IPS DF 6.9 (cell line): ENCODE results near the gene ENKUR.

Source experiments
- DNase-seq: peaks from one replicate; pipeline ENCODE4 v3.0.0-alpha.2; 2013; ENCODE audit warnings: low read depth, low spot score
- H3K27ac ChIP-seq: one replicate; pipeline ENCODE4 v1.5.1; 2013; ENCODE audit warnings: low read length, control low read depth
- H3K27me3 ChIP-seq: 2 replicates; pipeline ENCODE4 v1.6.1; 2013; ENCODE audit warnings: mild to moderate bottlenecking, low read length; ENCODE audit not compliant: control insufficient read depth, insufficient read depth
- H3K36me3 ChIP-seq: 2 replicates; pipeline ENCODE4 v1.6.1; 2013; ENCODE audit warnings: low read length; ENCODE audit not compliant: control insufficient read depth, insufficient read depth
- H3K4me1 ChIP-seq: 2 replicates; pipeline ENCODE4 v1.6.1; 2013; ENCODE audit warnings: low read length; ENCODE audit not compliant: control insufficient read depth, insufficient read depth
- H3K4me3 ChIP-seq: 2 replicates; pipeline ENCODE4 v1.5.1; 2013; ENCODE audit warnings: mild to moderate bottlenecking, low read length
- H3K9me3 ChIP-seq: 2 replicates; pipeline ENCODE4 v1.6.1; 2013; ENCODE audit warnings: low read length, inconsistent platforms; ENCODE audit not compliant: control insufficient read depth, insufficient read depth
- WGBS: extraction: QIAGEN DNeasy Blood & Tissue Kit; methylation state at CpG from one replicate; pipeline ENCODE4 v1.1.7; 2013; ENCODE audit warnings: mixed read lengths, missing lambda C conversion rate; ENCODE audit not compliant: insufficient read length, insufficient coverage; 5-methylcytosine and 5-hydroxymethylcytosine counted together

Gene ENKUR

GRCh38 chr10:24950439-24950838 is 65.5 kb downstream of the ENKUR start:
- no peaks in the 10 kb centered on the region for H3K27me3 ChIP-seq
- no CpG with 5 or more reads among the region's 5 CpGs for WGBS
- no peak for DNase-seq
- no peaks in the 10 kb centered on the region for H3K36me3 ChIP-seq
- no peak overlapping the region for H3K4me3 ChIP-seq
- no peaks in the 10 kb centered on the region for H3K9me3 ChIP-seq
- no peak overlapping the region for H3K27ac ChIP-seq
- H3K4me1 ChIP-seq = peaks cover 5% of the 10 kb centered on the region; the same call in 1 of the 2 replicates

DNA sequence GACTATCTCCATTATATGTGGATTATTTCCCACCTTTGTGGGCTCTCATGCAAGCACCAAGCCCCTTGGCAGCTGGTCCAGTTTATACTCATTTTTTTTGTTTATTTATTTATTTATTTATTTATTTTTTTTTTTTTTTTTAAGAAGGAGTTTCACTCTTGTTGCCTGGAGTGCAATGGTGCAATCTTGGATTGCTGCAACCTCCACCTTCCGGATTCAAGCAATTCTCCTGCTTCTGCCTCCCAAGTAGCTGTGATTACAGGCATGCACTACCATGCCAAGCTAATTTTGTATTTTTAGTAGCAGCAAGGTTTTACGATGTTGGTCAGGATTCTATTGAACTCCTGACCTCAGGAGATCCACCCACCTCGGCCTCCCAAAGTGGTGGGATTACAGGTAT is 66.3 kb downstream of the ENKUR start:
- Histone ChIP-seq H3K27ac (no peak overlapping the region), H3K9me3 (no peaks in the 10 kb centered on the region), H3K4me1 (peaks cover 5% of the 10 kb centered on the region; the same call in 1 of the 2 replicates), H3K36me3 (no peaks in the 10 kb centered on the region), H3K27me3 (no peaks in the 10 kb centered on the region), H3K4me3 (no peak overlapping the region)
- WGBS = no CpG with 5 or more reads among the region's 3 CpGs
- DNase-seq = no peak

- H3K36me3 ChIP-seq = no peaks in the 10 kb centered on the region
- H3K9me3 ChIP-seq = no peaks in the 10 kb centered on the region
- no peak overlapping the region for H3K27ac ChIP-seq
- H3K4me1 ChIP-seq = no peaks in the 10 kb centered on the region; the same call in 1 of the 2 replicates
- no peaks in the 10 kb centered on the region for H3K27me3 ChIP-seq
- DNase-seq = no peak
- no CpG with 5 or more reads among the region's 4 CpGs for WGBS
- no peak overlapping the region for H3K4me3 ChIP-seq
Observed at GRCh38 chr10:24947304-24948097, 68.5 kb downstream of the ENKUR start.

- Histone ChIP-seq H3K27ac (no peak overlapping the region), H3K9me3 (no peaks in the 10 kb centered on the region), H3K27me3 (no peaks in the 10 kb centered on the region), H3K36me3 (no peaks in the 10 kb centered on the region), H3K4me1 (no peaks in the 10 kb centered on the region), H3K4me3 (no peak overlapping the region)
- no CpG with 5 or more reads among the region's 11 CpGs for WGBS
- DNase-seq = no peak
Observed at GRCh38 chr10:24944512-24945255, 71.3 kb downstream of the ENKUR start.

- H3K9me3 ChIP-seq = no peaks in the 10 kb centered on the region
- no peak for DNase-seq
- no peaks in the 10 kb centered on the region for H3K36me3 ChIP-seq
- no CpG with 5 or more reads among the region's 2 CpGs for WGBS
- no peak overlapping the region for H3K4me3 ChIP-seq
- H3K4me1 ChIP-seq = no peaks in the 10 kb centered on the region
- H3K27me3 ChIP-seq = no peaks in the 10 kb centered on the region
- H3K27ac ChIP-seq = no peak overlapping the region
Observed at GRCh38 chr10:24938525-24938924, 77.4 kb downstream of the ENKUR start.

- Histone ChIP-seq H3K4me3 (no peak overlapping the region), H3K27ac (no peak overlapping the region), H3K36me3 (no peaks in the 10 kb centered on the region), H3K4me1 (no peaks in the 10 kb centered on the region), H3K27me3 (no peaks in the 10 kb centered on the region), H3K9me3 (no peaks in the 10 kb centered on the region)
- DNase-seq = no peak
- no CpG with 5 or more reads among the region's 5 CpGs for WGBS
Observed at GRCh38 chr10:24938076-24938475, 77.9 kb downstream of the ENKUR start.

DNA sequence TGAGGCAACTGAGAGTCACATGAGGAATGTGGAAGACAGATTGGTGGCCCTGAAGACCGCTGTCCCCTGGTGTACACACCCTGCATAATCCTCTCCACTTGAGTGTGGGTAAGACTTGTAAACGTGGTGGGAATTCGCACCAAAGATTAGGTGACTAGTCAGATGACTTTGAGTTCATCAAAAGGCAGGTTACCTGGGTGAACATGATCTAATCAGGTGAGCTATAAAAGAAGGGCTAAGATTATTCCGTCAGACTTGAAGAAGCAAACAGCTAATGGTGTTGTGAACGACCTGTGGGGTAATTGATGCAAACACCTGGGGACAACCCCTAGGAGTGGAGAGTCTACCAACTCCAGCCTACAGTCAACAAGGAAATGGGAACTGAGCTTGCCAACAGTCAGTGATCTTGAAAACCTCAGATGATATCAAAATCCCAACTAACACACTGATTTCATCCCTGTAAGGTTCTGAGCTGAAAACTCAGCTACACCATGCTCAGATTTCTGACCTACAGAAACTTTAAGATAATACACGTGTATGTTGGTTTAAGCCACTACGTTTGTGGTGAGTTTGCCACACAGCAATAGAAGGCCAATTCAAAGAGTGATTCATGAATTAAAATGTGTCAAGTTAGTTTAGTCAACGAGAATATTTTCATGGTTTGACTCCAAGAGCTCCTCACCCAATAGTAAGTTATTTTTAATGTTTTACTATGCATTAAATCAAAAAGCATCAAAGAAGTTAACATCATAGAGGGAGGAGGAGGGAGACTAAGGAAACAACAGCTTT is 80.3 kb downstream of the ENKUR start:
- no peak overlapping the region for H3K27ac ChIP-seq
- H3K9me3 ChIP-seq = no peaks in the 10 kb centered on the region
- no peak for DNase-seq
- H3K36me3 ChIP-seq = no peaks in the 10 kb centered on the region
- no CpG with 5 or more reads among the region's 8 CpGs for WGBS
- no peak overlapping the region for H3K4me3 ChIP-seq
- no peaks in the 10 kb centered on the region for H3K4me1 ChIP-seq
- no peaks in the 10 kb centered on the region for H3K27me3 ChIP-seq
